BJ (cell line): Measurements from ENCODE around the gene GJB5. TPM values are rescaled to one million over a fixed set of nuclear protein-coding genes. Genes with fewer than 3 reads are reported as not detected.

Source experiments
- CTCF ChIA-PET: fragments of 350-600 bp; formaldehyde crosslinking; extraction: SDS; loops from one replicate; lab custom pipeline; 2021; ENCODE audit warnings: antibody characterized with exemption, inconsistent platforms; lab: Yijun Ruan, JAX
- POLR2A ChIA-PET: fragments of 300-600 bp; sonication (Branson Sonifier 250); formaldehyde crosslinking; extraction: SDS; loops from one replicate; lab custom pipeline; 2021; ENCODE audit warnings: antibody characterized with exemption; lab: Charles Lee
- DNase-seq: peaks from one replicate; pipeline ENCODE4 v3.0.0-alpha.2; 2011; ENCODE audit warnings: low read depth
- H3K27me3 ChIP-seq: 2 replicates; pipeline ENCODE4 v1.6.0; 2011; ENCODE audit warnings: low read length; ENCODE audit not compliant: control insufficient read depth, insufficient read depth
- H3K36me3 ChIP-seq: 2 replicates; pipeline ENCODE4 v1.5.1; 2011; ENCODE audit warnings: low read length; ENCODE audit not compliant: control insufficient read depth, insufficient read depth
- H3K4me3 ChIP-seq: 2 replicates; pipeline ENCODE4 v1.5.1; 2011; ENCODE audit warnings: low read depth, mild to moderate bottlenecking, control low read depth, low read length
- CTCF ChIP-seq: IDR thresholded peaks from 2 replicates; pipeline ENCODE4 v1.5.1; 2011; ENCODE audit warnings: low read depth, mild to moderate bottlenecking, control low read depth, inconsistent platforms, low read length, moderate library complexity; ENCODE audit not compliant: insufficient read depth
- polyA plus RNA-seq: library from polyadenylated mRNA; depleted of rRNA; stranded (reverse); fragments of >200 nt; gene quantifications from 2 replicates; pipeline ENCODE4 v1.2.3, GENCODE V29; 2011

Gene GJB5
- polyA plus RNA-seq, 1 experiment, result not detected

GRCh38 chr1:34757386-34757785 is 2.5 kb downstream of the GJB5 start:
- CTCF ChIA-PET, result interaction anchor here (1.2 to 3.7 kb wide), 2 partner anchors 14 to 17 kb away, joined by 3 to 19 read pairs; no protein-coding TSS in a partner anchor
- Histone ChIP-seq H3K4me3 (no peak overlapping the region), H3K36me3 (no peaks in the 10 kb centered on the region), H3K27me3 (no peaks in the 10 kb centered on the region; the same call in 1 of the 2 replicates)
- TF ChIP-seq CTCF, result no peak
- POLR2A ChIA-PET, result no interaction called here
- DNase-seq, result no peak

- no peak for TF ChIP-seq CTCF
- ChIA-PET CTCF (interaction anchor here (1.5 to 3.7 kb wide), 2 partner anchors 15 to 94 kb away, joined by 3 to 19 read pairs; no protein-coding TSS in a partner anchor), POLR2A (no interaction called here)
- Histone ChIP-seq H3K36me3 (no peaks in the 10 kb centered on the region), H3K27me3 (no peaks in the 10 kb centered on the region; the same call in 1 of the 2 replicates), H3K4me3 (no peak overlapping the region)
- no peak for DNase-seq
Observed at GRCh38 chr1:34758751-34759150, 3.9 kb downstream of the GJB5 start.

GRCh38 chr1:34759503-34760357 is 4.9 kb downstream of the GJB5 start, which contains the start of gene GJB4:
GJB4 (plus strand) TSS chr1:34759740; CDS start chr1:34761255, 1,515 bp downstream.
- TF ChIP-seq CTCF, result no peak
- ChIA-PET POLR2A (no interaction called here), CTCF (interaction anchor here (3.7 kb wide), 1 partner anchor 16 kb away, joined by 19 read pairs; no protein-coding TSS in a partner anchor)
- H3K36me3 ChIP-seq, result no peaks in the 10 kb centered on the region
- no peak within 1 kb of the TSS for H3K4me3 ChIP-seq
- no peak for DNase-seq
- no peaks in the 10 kb centered on the region; the same call in 1 of the 2 replicates for H3K27me3 ChIP-seq

GRCh38 chr1:34761176-34761761 is 6.4 kb downstream of the GJB5 start:
- Histone ChIP-seq H3K27me3 (no peaks in the 10 kb centered on the region; the same call in 1 of the 2 replicates), H3K4me3 (no peak overlapping the region), H3K36me3 (no peaks in the 10 kb centered on the region)
- ChIA-PET POLR2A (no interaction called here), CTCF (interaction anchor here (1.2 kb wide), 1 partner anchor 105 kb away, joined by 3 read pairs; no protein-coding TSS in a partner anchor)
- DNase-seq, result no peak
- TF ChIP-seq CTCF, result no peak
